NB4 (cell line): ENCODE measurements around the gene DAGLB.
A peak's percentile ranks its signal among the peaks of the same experiment; 100 is the strongest.
"Not testable (repeated sequence)": the region's sequence is repeated elsewhere in the genome, so short reads cannot be mapped to it uniquely, and the experiment has no call there.

Experiments used
- DNase-seq: peaks from one replicate; pipeline ENCODE4 v3.0.0; 2010; ENCODE audit warnings: low read depth
- H3K4me3 ChIP-seq: one replicate; pipeline ENCODE4 v1.5.1; 2011; ENCODE audit warnings: mild to moderate bottlenecking, low read depth, low read length, moderate library complexity
- CTCF ChIP-seq: IDR thresholded peaks from one replicate; pipeline ENCODE4 v1.5.1; 2012; ENCODE audit warnings: low read depth, low read length
- MAX ChIP-seq: IDR thresholded peaks from 2 replicates; pipeline ENCODE4 v1.6.1; 2011; ENCODE audit warnings: low read depth, low read length
- MYC ChIP-seq: IDR thresholded peaks from 2 replicates; pipeline ENCODE4 v1.6.1; 2011; ENCODE audit warnings: low read depth, low read length
- POLR2A ChIP-seq: IDR thresholded peaks from 2 replicates; pipeline ENCODE4 v1.6.1; 2011; ENCODE audit warnings: mild to moderate bottlenecking; ENCODE audit not compliant: insufficient read length; ENCODE audit errors: extremely low read depth

Gene DAGLB

DNA sequence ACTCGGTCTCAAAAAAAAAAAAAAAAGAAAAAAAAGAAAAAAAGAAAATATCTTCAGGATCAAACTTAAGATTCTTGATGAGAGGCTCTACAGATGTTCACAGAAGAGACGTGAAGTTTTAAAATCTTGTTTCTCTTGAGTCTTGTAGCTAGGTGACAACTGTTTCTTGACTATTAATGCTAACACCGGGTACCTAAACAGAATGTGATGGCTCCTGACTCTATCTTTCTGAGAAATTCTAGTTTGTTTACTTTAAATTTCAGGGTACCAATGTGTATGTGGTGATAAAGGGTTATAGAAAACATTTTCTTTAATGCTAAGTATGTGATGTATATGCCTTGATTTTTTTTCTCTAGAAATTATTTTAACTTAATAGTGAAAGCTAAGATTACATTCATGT, 61.0 kb downstream of the DAGLB start:
- no peak for DNase-seq
- no peak for TF ChIP-seq CTCF
- TF ChIP-seq MAX: no peak
- no peak for TF ChIP-seq POLR2A
- no peak for TF ChIP-seq MYC
- H3K4me3 ChIP-seq: no peak overlapping the region

GRCh38 chr7:6385909-6386560, 61.7 kb downstream of the DAGLB start:
- no peak for DNase-seq
- H3K4me3 ChIP-seq: no peak overlapping the region
- no peak for TF ChIP-seq MYC
- no peak for TF ChIP-seq MAX
- no peak for TF ChIP-seq POLR2A
- TF ChIP-seq CTCF: no peak

DNA sequence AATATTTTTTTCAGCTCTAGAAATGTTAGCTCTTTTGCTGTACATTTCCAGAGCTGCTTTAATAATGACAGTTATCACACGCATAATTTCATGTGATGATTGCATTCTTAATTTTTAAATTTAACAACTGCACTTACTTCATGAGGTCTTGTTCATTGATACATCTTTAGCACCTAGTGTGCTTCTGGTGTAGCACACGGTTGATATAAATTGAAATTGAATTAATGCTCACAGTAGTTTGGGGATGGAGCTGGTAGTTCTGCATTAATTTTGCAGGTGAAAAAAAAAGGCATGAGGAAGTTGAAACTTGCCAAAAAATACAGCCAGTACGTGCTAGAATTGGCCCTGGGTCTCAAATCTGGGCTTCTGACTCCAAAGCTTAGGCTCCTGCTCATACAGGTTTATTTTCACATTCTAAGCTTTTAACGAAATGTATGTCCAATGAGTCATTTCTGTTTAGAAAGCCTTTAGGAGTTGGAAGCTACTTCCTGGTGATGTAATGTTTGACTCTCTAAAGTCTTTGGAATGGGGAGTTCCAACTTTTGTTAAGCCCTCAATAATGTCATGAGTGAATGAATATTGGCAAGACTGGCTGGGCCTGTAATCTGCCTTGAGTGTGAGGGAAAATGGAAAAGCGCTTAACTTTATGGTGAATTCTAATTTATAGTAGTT, 62.5 kb downstream of the DAGLB start:
- H3K4me3 ChIP-seq: no peak overlapping the region
- TF ChIP-seq POLR2A (no peak), MYC (no peak), CTCF (no peak), MAX (no peak)
- no peak for DNase-seq

GRCh38 chr7:6384327-6384726, 63.4 kb downstream of the DAGLB start:
- DNase-seq: no peak
- peak overlapping the region; percentile 26 for H3K4me3 ChIP-seq
- no peak for TF ChIP-seq CTCF
- no peak for TF ChIP-seq POLR2A
- TF ChIP-seq MAX: no peak
- TF ChIP-seq MYC: no peak

GRCh38 chr7:6382817-6383216, 64.9 kb downstream of the DAGLB start:
- no peak for TF ChIP-seq MAX
- TF ChIP-seq MYC: no peak
- TF ChIP-seq CTCF: no peak
- no peak for TF ChIP-seq POLR2A
- H3K4me3 ChIP-seq: no peak overlapping the region
- peak; percentile 48 for DNase-seq

GRCh38 chr7:6381846-6382245, 65.9 kb downstream of the DAGLB start:
- peak overlapping the region; percentile 10 for H3K4me3 ChIP-seq
- not testable (repeated sequence) for DNase-seq
